Fibroblast of skin of right biceps (primary cell): ENCODE data around the gene RTP4.
"Not testable (repeated sequence)": the region's sequence is repeated elsewhere in the genome, so short reads cannot be mapped to it uniquely, and the experiment has no call there.

Source experiments
- DNase-seq: peaks from one replicate; pipeline ENCODE4 v3.0.0-alpha.2; 2013

RTP4 gene

GRCh38 chr3:187370051-187370450, 1.9 kb downstream of the RTP4 start:
- DNase-seq = no peak

GRCh38 chr3:187375581-187375980, 7.4 kb downstream of the RTP4 start:
- no peak for DNase-seq

DNA sequence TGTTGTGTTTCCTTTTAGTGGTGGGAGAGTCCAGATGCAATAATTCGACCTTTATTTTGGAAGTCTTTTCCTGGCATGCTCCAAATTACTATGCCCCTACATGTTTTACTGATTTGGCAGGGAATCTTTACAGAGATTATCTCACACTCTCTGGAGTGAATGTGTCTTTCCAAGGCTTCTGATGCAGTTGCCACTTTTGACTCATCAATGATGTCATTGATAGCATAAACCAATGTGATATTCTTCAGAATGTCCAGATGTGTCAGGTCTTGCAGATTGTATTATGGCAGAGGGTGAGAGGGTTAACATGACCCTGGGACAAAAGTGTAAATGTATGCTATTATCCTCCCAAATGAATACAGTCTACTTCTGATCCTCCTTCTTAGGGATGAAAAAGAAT, 9.7 kb downstream of the RTP4 start:
- DNase-seq = no peak

DNA sequence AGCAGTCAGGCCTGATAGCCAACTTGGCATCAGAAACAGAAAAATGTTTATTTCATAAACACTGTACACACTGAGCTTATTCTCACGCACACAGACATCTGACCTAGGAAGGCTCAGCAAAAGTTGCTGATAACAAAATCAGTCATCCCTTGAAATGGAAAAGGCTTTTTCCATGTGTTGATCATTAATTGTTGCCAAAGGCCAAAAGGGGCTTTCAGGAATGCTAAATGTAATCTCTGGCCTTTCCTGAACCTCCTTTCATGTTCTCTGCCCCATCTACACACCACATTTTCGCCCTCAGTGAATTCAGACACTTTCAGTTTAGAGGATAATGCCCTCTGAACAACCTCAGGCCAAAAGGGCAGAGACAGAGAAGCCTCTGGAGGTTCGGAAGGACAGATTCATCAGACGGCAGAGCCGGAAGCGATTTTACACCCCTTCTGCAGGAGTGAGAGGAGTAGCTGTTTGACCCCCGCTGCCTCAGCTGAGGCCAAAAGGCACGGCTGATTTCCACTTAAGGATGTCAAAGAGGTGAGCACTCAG, 14.5 kb downstream of the RTP4 start:
- no peak for DNase-seq

- DNase-seq = no peak
Observed at GRCh38 chr3:187383246-187383645, 15.1 kb downstream of the RTP4 start.

GRCh38 chr3:187385296-187385695, 17.1 kb downstream of the RTP4 start:
- DNase-seq = no peak

DNA sequence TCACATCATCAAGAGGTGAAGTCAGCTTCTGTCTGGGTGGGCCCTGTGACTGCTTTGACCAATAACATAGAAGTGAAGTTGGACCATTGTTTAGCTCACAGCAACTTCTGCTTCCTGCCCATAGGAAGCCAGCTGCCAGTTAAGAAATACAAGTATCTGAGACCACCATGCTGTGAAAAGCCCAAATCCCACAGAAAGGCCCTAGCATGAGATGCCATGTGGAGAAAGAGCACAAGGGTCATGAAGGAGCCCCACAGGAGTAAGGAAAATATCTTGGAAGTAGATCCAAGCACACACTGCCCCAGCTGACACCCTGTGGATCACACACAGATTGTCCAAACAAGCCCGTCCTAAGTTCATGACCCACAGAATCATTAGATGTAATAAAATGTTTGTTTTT, 28.5 kb downstream of the RTP4 start:
- DNase-seq = no peak

- no peak for DNase-seq
Observed at GRCh38 chr3:187398955-187399354, 30.8 kb downstream of the RTP4 start.

- no peak for DNase-seq
Observed at GRCh38 chr3:187400756-187401155, 32.6 kb downstream of the RTP4 start.

DNA sequence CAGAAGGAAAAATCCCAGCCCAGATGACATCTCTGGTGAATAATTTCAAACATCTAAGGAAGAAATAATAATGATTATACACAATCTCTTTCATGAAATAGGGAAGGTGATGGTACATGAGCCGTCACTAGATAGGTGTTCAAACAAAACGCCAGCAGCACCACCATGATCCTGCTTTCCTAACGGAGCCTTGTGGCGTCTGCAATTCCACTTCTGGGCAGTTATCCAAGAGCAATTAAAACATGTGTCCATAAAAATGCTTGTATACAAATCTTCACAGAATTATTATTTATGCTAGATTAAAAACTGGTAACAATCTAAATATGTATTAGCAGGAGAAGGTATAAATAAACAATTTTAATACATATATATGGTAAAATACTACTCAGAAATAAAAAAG, 33.7 kb downstream of the RTP4 start:
- DNase-seq = peak; percentile 9

- DNase-seq = peak; percentile 95
Observed at GRCh38 chr3:187403768-187404288, 35.6 kb downstream of the RTP4 start.

- no peak for DNase-seq
Observed at GRCh38 chr3:187406927-187407326, 38.7 kb downstream of the RTP4 start.

DNA sequence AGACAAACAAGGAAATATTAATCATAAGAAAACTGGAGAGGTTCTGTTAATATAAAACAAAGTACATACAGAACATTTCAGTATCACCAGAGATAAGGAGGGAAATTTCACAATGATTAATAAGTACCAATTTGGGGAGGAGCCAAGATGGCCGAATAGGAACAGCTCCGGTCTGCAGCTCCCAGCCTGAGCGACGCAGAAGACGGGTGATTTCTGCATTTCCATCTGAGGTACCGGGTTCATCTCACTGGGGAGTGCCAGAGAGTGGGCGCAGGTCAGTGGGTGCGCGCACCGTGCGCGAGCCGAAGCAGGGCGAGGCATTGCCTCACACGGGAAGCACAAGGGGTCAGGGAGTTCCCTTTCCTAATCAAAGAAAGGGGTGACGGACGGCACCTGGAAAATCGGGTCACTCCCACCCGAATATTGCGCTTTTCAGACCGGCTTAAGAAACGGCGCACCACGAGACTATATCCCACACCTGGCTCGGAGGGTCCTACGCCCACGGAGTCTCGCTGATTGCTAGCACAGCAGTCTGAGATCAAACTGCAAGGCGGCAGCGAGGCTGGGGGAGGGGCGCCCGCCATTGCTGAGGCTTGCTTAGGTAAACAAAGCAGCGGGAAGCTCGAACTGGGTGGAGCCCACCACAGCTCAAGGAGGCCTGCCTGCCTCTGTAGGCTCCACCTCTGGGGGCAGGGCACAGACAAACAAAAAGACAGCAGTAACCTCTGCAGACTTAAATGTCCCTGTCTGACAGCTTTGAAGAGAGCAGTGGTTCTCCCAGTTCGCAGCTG, 44.0 kb downstream of the RTP4 start:
- DNase-seq = not testable (repeated sequence)
